IMR-90 (cell line): ENCODE data around the gene MAN2B1. TPM values are rescaled to one million over a fixed set of nuclear protein-coding genes. Genes with fewer than 3 reads are reported as not detected.

Source experiments
- ATAC-seq: fragments of 200-7000 bp; cut with Tn5 transposase; 2 replicates; pipeline ENCODE4 v1.9.1; 2020; ENCODE audit warnings: low read depth, mild to moderate bottlenecking, moderate library complexity
- BruUV-seq: library from RNA; stranded (reverse); fragments of 400-500 nt; replicated peaks from 2 replicates; lab custom pipeline; 2021; lab: Mats Ljungman, UMichigan
- CTCF ChIA-PET: fragments of 300-600 bp; formaldehyde crosslinking; extraction: SDS; loops from one replicate; lab custom pipeline; 2021; ENCODE audit warnings: antibody characterized with exemption; lab: Yijun Ruan, JAX
- POLR2A ChIA-PET: fragments of 300-600 bp; sonication (Branson Sonifier 250); formaldehyde crosslinking; loops from one replicate; lab custom pipeline; 2022; ENCODE audit warnings: antibody characterized with exemption; ENCODE audit not compliant: unreplicated experiment; lab: Charles Lee
- DNase-seq: peaks from one replicate; pipeline ENCODE4 v3.0.0; 2013
- H2AFZ ChIP-seq: replicated peaks from 2 replicates; pipeline ENCODE3; 2013; ENCODE audit warnings: low read length, mild to moderate bottlenecking; ENCODE audit not compliant: poor library complexity
- H2AK5ac ChIP-seq: 2 replicates; pipeline ENCODE4 v1.6.1; 2013; ENCODE audit warnings: low read depth, low read length, inconsistent platforms
- H2AK9ac ChIP-seq: replicated peaks from 2 replicates; pipeline ENCODE3; 2013; ENCODE audit warnings: mild to moderate bottlenecking, low read depth, low read length, moderate library complexity; ENCODE audit not compliant: poor library complexity
- H2BK120ac ChIP-seq: 2 replicates; pipeline ENCODE4 v1.6.1; 2013; ENCODE audit warnings: low read depth, low read length, inconsistent platforms
- H2BK15ac ChIP-seq: 3 replicates; pipeline ENCODE4 v1.6.1; 2013; ENCODE audit warnings: low read depth, low read length, inconsistent platforms
- H2BK20ac ChIP-seq: 2 replicates; pipeline ENCODE4 v1.6.1; 2013; ENCODE audit warnings: low read depth, mild to moderate bottlenecking, inconsistent platforms, low read length, moderate library complexity
- H2BK5ac ChIP-seq: 2 replicates; pipeline ENCODE4 v1.6.1; 2013; ENCODE audit warnings: mild to moderate bottlenecking, low read depth, low read length, inconsistent platforms; ENCODE audit not compliant: poor library complexity, severe bottlenecking
- H3K14ac ChIP-seq: replicated peaks from 2 replicates; pipeline ENCODE4 v1.6.1; 2013; ENCODE audit warnings: low read depth, low read length, inconsistent platforms
- H3K18ac ChIP-seq: 2 replicates; pipeline ENCODE4 v1.6.1; 2013; ENCODE audit warnings: low read depth, low read length, control low read depth
- H3K23ac ChIP-seq: 2 replicates; pipeline ENCODE4 v1.6.1; 2013; ENCODE audit warnings: low read depth, low read length, inconsistent platforms
- H3K27ac ChIP-seq: 2 replicates; pipeline ENCODE4 v1.5.1; 2013; ENCODE audit warnings: mild to moderate bottlenecking, control low read depth, low read length; ENCODE audit not compliant: insufficient read depth
- H3K27me3 ChIP-seq: 2 replicates; pipeline ENCODE4 v1.6.1; 2013; ENCODE audit warnings: low read length; ENCODE audit not compliant: control insufficient read depth, insufficient read depth
- H3K36me3 ChIP-seq: 2 replicates; pipeline ENCODE4 v1.6.1; 2013; ENCODE audit warnings: low read length, mixed read lengths; ENCODE audit not compliant: control insufficient read depth, insufficient read depth
- H3K4ac ChIP-seq: 2 replicates; pipeline ENCODE4 v1.6.1; 2013; ENCODE audit warnings: low read depth, low read length, inconsistent platforms
- H3K4me1 ChIP-seq: 2 replicates; pipeline ENCODE4 v1.6.1; 2013; ENCODE audit warnings: low read length, mixed read lengths; ENCODE audit not compliant: control insufficient read depth, insufficient read depth
- H3K4me2 ChIP-seq: 2 replicates; pipeline ENCODE4 v1.6.1; 2013; ENCODE audit warnings: low read depth, mild to moderate bottlenecking, control low read depth, low read length, moderate library complexity
- H3K4me3 ChIP-seq: 2 replicates; pipeline ENCODE4 v1.5.1; 2013; ENCODE audit warnings: low read depth, mild to moderate bottlenecking, control low read depth, low read length, moderate library complexity; ENCODE audit not compliant: insufficient read depth
- H3K56ac ChIP-seq: 2 replicates; pipeline ENCODE4 v1.6.1; 2013; ENCODE audit warnings: low read length, inconsistent platforms; ENCODE audit not compliant: insufficient read depth; ENCODE audit errors: extremely low read depth
- H3K79me1 ChIP-seq, 2 experiments: 2 replicates each; pipeline ENCODE4 v1.6.1; 2013; ENCODE audit warnings: low read length in 2 of 2, inconsistent platforms in 1 of 2, low read depth in 1 of 2
- H3K9ac ChIP-seq: 2 replicates; pipeline ENCODE4 v1.6.1; 2013; ENCODE audit warnings: low read depth, low read length, control low read depth
- H3K9me1 ChIP-seq: 2 replicates; pipeline ENCODE4 v1.6.1; 2013; ENCODE audit warnings: low read length, inconsistent platforms; ENCODE audit not compliant: insufficient read depth
- H3K9me3 ChIP-seq: 2 replicates; pipeline ENCODE4 v1.6.1; 2013; ENCODE audit warnings: low read length; ENCODE audit not compliant: control insufficient read depth, insufficient read depth
- H4K20me1 ChIP-seq: 2 replicates; pipeline ENCODE4 v1.6.1; 2013; ENCODE audit warnings: low read length, inconsistent platforms; ENCODE audit not compliant: insufficient read depth
- H4K5ac ChIP-seq: 2 replicates; pipeline ENCODE4 v1.6.1; 2013; ENCODE audit warnings: mild to moderate bottlenecking, low read depth, low read length, control low read depth
- H4K8ac ChIP-seq, 2 experiments: 2 replicates each; pipeline ENCODE4 v1.6.1; 2013; ENCODE audit warnings: low read depth in 2 of 2, low read length in 2 of 2, control low read depth in 1 of 2, inconsistent platforms in 1 of 2
- H4K91ac ChIP-seq: 2 replicates; pipeline ENCODE4 v1.6.1; 2013; ENCODE audit warnings: low read depth, low read length, inconsistent platforms; ENCODE audit not compliant: insufficient read depth
- BHLHE40 ChIP-seq: fragments of 150-350 bp; IDR thresholded peaks from 2 replicates; pipeline ENCODE4 v1.6.1; 2016; ENCODE audit warnings: mild to moderate bottlenecking, low read depth, low read length
- CEBPB ChIP-seq: IDR thresholded peaks from 2 replicates; pipeline ENCODE4 v1.6.1; 2012; ENCODE audit warnings: low read depth, low read length, improper control_type of control experiment
- CHD1 ChIP-seq: IDR thresholded peaks from 2 replicates; pipeline ENCODE4 v1.6.1; 2012; ENCODE audit warnings: low read depth, low read length, improper control_type of control experiment
- FOS ChIP-seq: fragments of 150-350 bp; IDR thresholded peaks from 2 replicates; pipeline ENCODE4 v1.6.1; 2016; ENCODE audit warnings: low read depth, low read length
- MAFK ChIP-seq: IDR thresholded peaks from 2 replicates; pipeline ENCODE4 v1.6.1; 2012; ENCODE audit warnings: low read depth, low read length, improper control_type of control experiment
- MAZ ChIP-seq: IDR thresholded peaks from 2 replicates; pipeline ENCODE4 v1.6.1; 2012; ENCODE audit warnings: low read depth, mild to moderate bottlenecking, low read length, improper control_type of control experiment, moderate library complexity, borderline replicate concordance
- MXI1 ChIP-seq: IDR thresholded peaks from 2 replicates; pipeline ENCODE4 v1.6.1; 2012; ENCODE audit warnings: low read depth, mild to moderate bottlenecking, low read length, moderate library complexity, borderline replicate concordance
- NFE2L2 ChIP-seq: fragments of 150-350 bp; IDR thresholded peaks from 2 replicates; pipeline ENCODE4 v1.6.1; 2016; ENCODE audit warnings: low read depth, mild to moderate bottlenecking, low read length
- POLR2A ChIP-seq: IDR thresholded peaks from 2 replicates; pipeline ENCODE4 v1.6.1; 2012; ENCODE audit warnings: mild to moderate bottlenecking, low read depth, low read length
- RAD21 ChIP-seq: IDR thresholded peaks from 2 replicates; pipeline ENCODE4 v1.6.1; 2012; ENCODE audit warnings: low read length, improper control_type of control experiment
- RCOR1 ChIP-seq: IDR thresholded peaks from 2 replicates; pipeline ENCODE4 v1.6.1; 2012; ENCODE audit warnings: mild to moderate bottlenecking, low read length, improper control_type of control experiment; ENCODE audit not compliant: insufficient replicate concordance
- RFX5 ChIP-seq: IDR thresholded peaks from 2 replicates; pipeline ENCODE4 v1.8.0; 2012; ENCODE audit warnings: low read depth, mild to moderate bottlenecking, low read length, moderate library complexity
- SMC3 ChIP-seq: fragments of 150-350 bp; IDR thresholded peaks from 2 replicates; pipeline ENCODE4 v1.6.1; 2016; ENCODE audit warnings: low read depth, mild to moderate bottlenecking, antibody characterized with exemption, low read length, moderate library complexity
- WGBS, 2 experiments: methylation state at CpG; one replicate each; pipeline versions ENCODE4 v1.1.5 to v1.1.7; 2013; ENCODE audit warnings: missing lambda C conversion rate in 2 of 2; ENCODE audit not compliant: insufficient read length in 1 of 2; ENCODE audit errors: extremely low coverage in 2 of 2; 5-methylcytosine and 5-hydroxymethylcytosine counted together
- dilution Hi-C: fragments of 300-500 bp; cut with HindIII; formaldehyde crosslinking; loops from one replicate; pipeline ENCODE4 v1.14.3; 2018; ENCODE audit warnings: low sequenced_read_pairs; ENCODE audit not compliant: unreplicated experiment
- in situ Hi-C: fragments of 300-500 bp; cut with MboI; formaldehyde crosslinking; loops from 3 replicates; pipeline ENCODE4 v1.14.3; 2019; ENCODE audit warnings: low sequenced_read_pairs, inconsistent platforms, mixed read lengths
- intact Hi-C: fragments of 100-400 bp; cut with micrococcal nuclease; formaldehyde crosslinking; loops from 2 replicates; pipeline ENCODE4 v1.10.0; 2022
- polyA plus RNA-seq, 3 experiments: library from polyadenylated mRNA; depleted of rRNA; stranded (reverse); fragments of >200 nt; gene quantifications; 2 replicates each; pipeline ENCODE4 v1.2.3, GENCODE V29; 2012; ENCODE audit warnings: low replicate concordance in 1 of 3
- total RNA-seq: library from RNA; depleted of rRNA; stranded (reverse); fragments of >200 nt; gene quantifications from 2 replicates; pipeline ENCODE4 v1.2.3, GENCODE V29; 2012
- TF ChIP-seq, protein P1 (sequence below): fragments of 150-350 bp; IDR thresholded peaks from 2 replicates; pipeline ENCODE4 v1.6.1; 2016; ENCODE audit warnings: low read depth, mild to moderate bottlenecking, low read length, moderate library complexity, borderline replicate concordance
- TF ChIP-seq, protein P2 (sequence below): fragments of 150-350 bp; IDR thresholded peaks from 2 replicates; pipeline ENCODE4 v1.6.1; 2017; ENCODE audit warnings: mild to moderate bottlenecking, antibody characterized with exemption, low read length, low read depth
- TF ChIP-seq, protein P3 (sequence below): conservative IDR thresholded peaks from 2 replicates; pipeline ENCODE4 v1.5.1; 2012; ENCODE audit warnings: mild to moderate bottlenecking, low read depth, low read length, improper control_type of control experiment

Gene MAN2B1
- total and polyA plus RNA-seq, 2 of the 4 experiments (the other 2 are of a cell fraction), result 10.4 to 55.4 TPM

DNA sequence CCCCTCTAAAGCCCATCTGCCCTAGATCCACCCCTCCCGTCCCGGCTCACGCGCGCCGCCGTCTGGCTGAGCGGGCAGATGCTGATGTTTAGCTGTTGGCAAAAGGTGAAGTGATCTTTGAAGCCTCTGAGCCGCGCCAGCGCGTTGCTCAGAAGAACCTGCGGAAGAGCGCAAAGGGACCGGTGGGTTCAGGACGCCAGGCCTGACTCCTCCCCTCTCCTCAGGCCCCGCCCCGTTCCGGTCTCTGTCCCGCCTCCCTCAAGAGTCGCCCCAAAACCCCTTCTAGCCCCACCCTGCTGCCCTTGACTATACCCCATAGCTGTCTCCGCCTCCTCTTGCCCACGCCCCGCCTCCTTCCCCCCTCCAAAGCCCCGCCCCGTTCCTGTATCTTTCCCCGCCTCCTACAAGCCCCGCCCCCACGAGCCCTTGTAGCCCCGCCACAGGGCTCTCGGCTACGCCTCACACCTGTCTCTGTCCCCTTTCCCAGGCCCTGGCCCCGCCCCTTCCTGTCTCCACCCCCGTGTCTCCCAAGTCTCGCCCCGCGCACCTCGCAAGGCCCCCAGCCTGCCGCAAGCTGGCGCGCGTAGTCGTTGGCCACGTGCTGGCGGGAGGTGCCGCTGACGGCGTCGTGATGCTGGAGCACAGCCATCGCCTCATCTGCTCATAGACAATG, 9.5 kb downstream of the MAN2B1 start:
- Histone ChIP-seq H2AK5ac (no peak overlapping the region), H3K18ac (no peak overlapping the region), H3K36me3 (peaks cover 42% of the 10 kb centered on the region), H2AFZ (peak overlapping the region; percentile 43), H3K9me1 (no peaks in the 10 kb centered on the region), H4K5ac (no peak overlapping the region), H4K20me1 (no peaks in the 10 kb centered on the region), H2AK9ac (peak overlapping the region; percentile 28), H3K27me3 (no peaks in the 10 kb centered on the region), H2BK15ac (no peak overlapping the region), H3K23ac (no peak overlapping the region), H3K56ac (no peak overlapping the region), H2BK20ac (no peak overlapping the region), H3K4me3 (no peak overlapping the region), H4K8ac (no peak overlapping the region), H2BK5ac (no peak overlapping the region), H3K27ac (no peak overlapping the region), H3K79me1 (no peaks in the 10 kb centered on the region), H3K14ac (no peak overlapping the region), H4K91ac (no peak overlapping the region), H3K4me2 (no peak overlapping the region), H3K4me1 (no peaks in the 10 kb centered on the region), H3K9me3 (no peaks in the 10 kb centered on the region), H3K9ac (no peak overlapping the region), H2BK120ac (no peak overlapping the region), H3K4ac (no peak overlapping the region)
- WGBS, 2 experiments, result 76% methylated on average over 21 of the region's 50 CpGs; no CpG with 5 or more reads in 1 of the 2 experiments
- no TSS peak for BruUV-seq
- dilution Hi-C loops (no loop called here), in situ Hi-C loops (no loop called here), intact Hi-C loops (no loop called here)
- TF ChIP-seq, protein P1, sequence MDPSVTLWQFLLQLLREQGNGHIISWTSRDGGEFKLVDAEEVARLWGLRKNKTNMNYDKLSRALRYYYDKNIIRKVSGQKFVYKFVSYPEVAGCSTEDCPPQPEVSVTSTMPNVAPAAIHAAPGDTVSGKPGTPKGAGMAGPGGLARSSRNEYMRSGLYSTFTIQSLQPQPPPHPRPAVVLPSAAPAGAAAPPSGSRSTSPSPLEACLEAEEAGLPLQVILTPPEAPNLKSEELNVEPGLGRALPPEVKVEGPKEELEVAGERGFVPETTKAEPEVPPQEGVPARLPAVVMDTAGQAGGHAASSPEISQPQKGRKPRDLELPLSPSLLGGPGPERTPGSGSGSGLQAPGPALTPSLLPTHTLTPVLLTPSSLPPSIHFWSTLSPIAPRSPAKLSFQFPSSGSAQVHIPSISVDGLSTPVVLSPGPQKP, result no peak
- no peak for TF ChIP-seq MAZ
- no peak for TF ChIP-seq NFE2L2
- no peak for TF ChIP-seq POLR2A
- TF ChIP-seq, protein P2, sequence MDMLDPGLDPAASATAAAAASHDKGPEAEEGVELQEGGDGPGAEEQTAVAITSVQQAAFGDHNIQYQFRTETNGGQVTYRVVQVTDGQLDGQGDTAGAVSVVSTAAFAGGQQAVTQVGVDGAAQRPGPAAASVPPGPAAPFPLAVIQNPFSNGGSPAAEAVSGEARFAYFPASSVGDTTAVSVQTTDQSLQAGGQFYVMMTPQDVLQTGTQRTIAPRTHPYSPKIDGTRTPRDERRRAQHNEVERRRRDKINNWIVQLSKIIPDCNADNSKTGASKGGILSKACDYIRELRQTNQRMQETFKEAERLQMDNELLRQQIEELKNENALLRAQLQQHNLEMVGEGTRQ, result no peak
- TF ChIP-seq SMC3, result no peak
- no peak for TF ChIP-seq RFX5
- TF ChIP-seq RAD21, result no peak
- TF ChIP-seq RCOR1, result no peak
- TF ChIP-seq CHD1, result no peak
- no peak for TF ChIP-seq MAFK
- TF ChIP-seq, protein P3, sequence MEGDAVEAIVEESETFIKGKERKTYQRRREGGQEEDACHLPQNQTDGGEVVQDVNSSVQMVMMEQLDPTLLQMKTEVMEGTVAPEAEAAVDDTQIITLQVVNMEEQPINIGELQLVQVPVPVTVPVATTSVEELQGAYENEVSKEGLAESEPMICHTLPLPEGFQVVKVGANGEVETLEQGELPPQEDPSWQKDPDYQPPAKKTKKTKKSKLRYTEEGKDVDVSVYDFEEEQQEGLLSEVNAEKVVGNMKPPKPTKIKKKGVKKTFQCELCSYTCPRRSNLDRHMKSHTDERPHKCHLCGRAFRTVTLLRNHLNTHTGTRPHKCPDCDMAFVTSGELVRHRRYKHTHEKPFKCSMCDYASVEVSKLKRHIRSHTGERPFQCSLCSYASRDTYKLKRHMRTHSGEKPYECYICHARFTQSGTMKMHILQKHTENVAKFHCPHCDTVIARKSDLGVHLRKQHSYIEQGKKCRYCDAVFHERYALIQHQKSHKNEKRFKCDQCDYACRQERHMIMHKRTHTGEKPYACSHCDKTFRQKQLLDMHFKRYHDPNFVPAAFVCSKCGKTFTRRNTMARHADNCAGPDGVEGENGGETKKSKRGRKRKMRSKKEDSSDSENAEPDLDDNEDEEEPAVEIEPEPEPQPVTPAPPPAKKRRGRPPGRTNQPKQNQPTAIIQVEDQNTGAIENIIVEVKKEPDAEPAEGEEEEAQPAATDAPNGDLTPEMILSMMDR, result no peak
- no peak for TF ChIP-seq FOS
- TF ChIP-seq BHLHE40, result no peak
- TF ChIP-seq CEBPB, result no peak
- no peak for TF ChIP-seq MXI1
- no peak for ATAC-seq
- CTCF ChIA-PET, result no interaction called here
- POLR2A ChIA-PET, result no interaction called here
- no peak for DNase-seq
